IPS-18c (cell line): ENCODE results near the gene DIAPH2.

ENCODE experiments used
- H3K4me3 ChIP-seq: 2 replicates; pipeline ENCODE4 v1.7.0; 2013; ENCODE audit warnings: low read depth, mild to moderate bottlenecking, low read length, moderate library complexity; ENCODE audit not compliant: insufficient read depth
- H3K9me3 ChIP-seq: one replicate; pipeline ENCODE4 v1.6.1; 2013; ENCODE audit warnings: mild to moderate bottlenecking, low read length, moderate library complexity; ENCODE audit not compliant: control insufficient read depth, insufficient read depth

Gene DIAPH2

DNA sequence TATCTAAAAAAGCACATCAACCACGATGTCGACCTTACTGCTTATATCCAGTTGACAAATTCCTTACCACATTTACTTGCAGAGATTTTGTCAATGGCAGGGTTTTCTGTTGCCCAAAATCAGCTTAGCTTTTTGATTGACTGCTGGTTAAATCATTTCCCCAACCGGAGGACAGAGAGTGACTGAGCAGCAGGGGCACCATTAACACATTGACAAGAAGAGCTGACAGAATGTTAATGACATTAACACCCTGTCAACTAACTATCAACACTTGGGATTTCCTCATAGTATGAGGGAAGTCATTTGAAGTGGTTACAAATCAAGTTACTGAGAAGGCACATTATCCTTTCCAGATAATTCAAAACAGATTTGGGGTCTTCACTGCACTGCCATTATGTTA lies 567.5 kb downstream of the DIAPH2 start:
- Histone ChIP-seq H3K9me3 (no peaks in the 10 kb centered on the region), H3K4me3 (no peak overlapping the region)

- no peaks in the 10 kb centered on the region for H3K9me3 ChIP-seq
- H3K4me3 ChIP-seq = no peak overlapping the region
These were observed 576.0 kb downstream of the DIAPH2 start for GRCh38 chrX:97260679-97261078.

DNA sequence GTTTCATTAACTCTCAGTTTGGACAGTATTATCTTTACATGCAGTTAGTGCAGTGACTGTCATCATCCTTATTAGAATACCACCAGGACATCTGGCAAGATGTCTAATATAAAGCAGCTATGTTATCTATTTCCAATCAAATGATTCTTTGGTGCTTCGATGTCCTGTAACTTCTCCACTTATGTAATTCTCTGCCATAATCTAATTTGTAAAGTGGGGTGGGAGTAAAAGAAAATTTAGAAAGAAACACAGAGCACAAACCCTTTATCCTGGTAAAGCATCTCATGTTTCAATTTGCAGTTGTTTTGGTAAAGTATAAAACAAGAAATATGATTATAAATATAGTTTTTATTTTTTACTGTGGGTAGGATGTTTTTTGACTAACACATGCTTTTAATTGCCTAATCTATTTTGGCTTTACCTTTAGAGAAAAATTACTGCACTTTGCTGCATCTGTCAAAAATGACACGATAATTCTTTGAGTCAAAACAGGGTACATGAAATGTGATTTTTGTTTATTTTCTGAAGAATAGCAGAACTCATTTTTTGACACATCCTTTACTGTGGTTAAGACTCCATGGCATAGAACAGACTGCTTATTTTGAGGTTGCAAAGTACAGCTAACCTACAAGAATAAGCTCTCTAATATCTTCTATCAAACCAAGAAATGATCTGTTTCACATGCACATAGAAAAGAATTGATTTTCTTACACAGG lies 581.9 kb downstream of the DIAPH2 start:
- no peak overlapping the region for H3K4me3 ChIP-seq
- no peaks in the 10 kb centered on the region for H3K9me3 ChIP-seq

- Histone ChIP-seq H3K4me3 (no peak overlapping the region), H3K9me3 (no peaks in the 10 kb centered on the region)
These were observed 582.9 kb downstream of the DIAPH2 start for GRCh38 chrX:97267396-97268181.

DNA sequence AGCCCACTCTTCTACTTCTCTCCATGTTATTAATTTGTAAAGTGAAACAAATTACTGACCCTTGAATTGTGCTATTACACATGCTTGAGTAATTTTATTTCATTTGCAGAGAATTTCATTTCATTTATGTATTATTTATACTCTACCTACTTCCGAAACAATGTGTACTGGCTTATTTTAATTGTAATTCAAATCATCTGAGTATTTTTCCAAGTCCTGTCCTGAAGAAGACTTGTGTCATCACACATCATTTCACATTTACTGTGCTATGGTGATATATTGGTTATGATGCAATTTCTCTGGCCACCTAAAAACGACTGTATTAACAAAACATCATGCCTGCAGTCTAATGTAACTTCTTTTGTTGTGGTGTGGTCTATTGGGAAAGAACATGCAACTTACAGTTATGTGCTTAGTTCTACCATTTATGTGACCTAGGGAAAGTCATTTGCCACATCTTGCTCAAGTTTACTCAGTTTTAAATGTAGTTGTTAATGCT lies 583.6 kb downstream of the DIAPH2 start:
- H3K4me3 ChIP-seq = no peak overlapping the region
- H3K9me3 ChIP-seq = no peaks in the 10 kb centered on the region

DNA sequence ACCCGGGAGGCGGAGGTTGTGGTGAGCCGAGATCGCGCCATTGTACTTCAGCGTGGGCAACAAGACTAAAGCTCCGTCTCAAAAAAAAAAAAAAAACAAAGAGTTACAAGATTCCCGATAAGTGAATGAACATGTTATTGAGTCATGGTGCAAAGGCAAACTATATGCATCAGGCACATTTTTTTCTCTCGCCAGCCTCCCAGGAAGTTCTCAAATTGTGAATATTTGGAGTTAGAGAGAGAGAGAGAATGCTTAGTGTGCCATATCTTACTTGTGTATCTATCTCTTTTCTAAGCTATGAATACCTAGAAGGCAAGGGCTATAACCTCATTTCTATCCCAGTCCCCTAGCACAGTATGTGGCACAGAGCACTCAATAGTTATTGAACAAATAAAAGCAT lies 599.9 kb downstream of the DIAPH2 start:
- no peak overlapping the region for H3K4me3 ChIP-seq
- no peaks in the 10 kb centered on the region for H3K9me3 ChIP-seq

DNA sequence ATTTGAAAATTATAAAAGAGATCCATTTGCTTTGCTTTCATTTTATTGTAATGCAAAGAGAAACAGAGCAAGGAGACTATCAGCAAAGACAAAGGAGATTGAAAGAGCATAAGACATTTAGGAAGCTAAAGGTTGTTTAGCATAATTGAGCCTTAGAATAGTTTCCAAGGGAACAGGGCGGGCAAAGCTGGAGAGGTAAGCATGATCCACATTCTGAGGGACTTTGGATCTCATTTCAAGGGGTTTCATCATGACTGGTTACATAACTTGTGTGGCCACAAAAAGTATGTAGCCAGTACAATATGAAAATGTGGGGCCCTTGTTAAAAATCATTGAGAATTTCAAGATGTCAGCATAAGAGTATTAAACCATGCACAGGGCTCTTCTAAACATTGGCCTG lies 605.6 kb downstream of the DIAPH2 start:
- no peaks in the 10 kb centered on the region for H3K9me3 ChIP-seq
- no peak overlapping the region for H3K4me3 ChIP-seq

- no peaks in the 10 kb centered on the region for H3K9me3 ChIP-seq
- no peak overlapping the region for H3K4me3 ChIP-seq
These were observed 609.4 kb downstream of the DIAPH2 start for GRCh38 chrX:97294041-97294440.

DNA sequence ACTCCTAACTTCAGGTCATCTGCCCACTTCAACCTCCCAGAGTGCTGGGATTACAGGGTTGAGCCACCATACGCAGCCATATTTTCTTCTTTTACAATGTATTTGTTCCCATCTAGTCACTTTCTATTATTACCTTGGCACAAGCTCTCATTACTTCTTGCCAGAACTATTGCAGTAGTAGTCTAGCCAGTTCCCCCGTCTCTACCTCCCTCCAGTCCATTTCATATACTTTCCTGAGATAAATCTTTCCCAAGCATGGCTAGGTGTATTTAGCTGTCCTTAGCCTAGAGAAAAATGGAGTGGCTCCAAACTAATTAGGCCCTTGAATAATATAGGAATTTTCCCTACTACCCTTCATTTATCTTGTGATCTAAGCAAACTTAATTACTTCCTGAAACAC lies 611.3 kb downstream of the DIAPH2 start:
- Histone ChIP-seq H3K4me3 (no peak overlapping the region), H3K9me3 (no peaks in the 10 kb centered on the region)

DNA sequence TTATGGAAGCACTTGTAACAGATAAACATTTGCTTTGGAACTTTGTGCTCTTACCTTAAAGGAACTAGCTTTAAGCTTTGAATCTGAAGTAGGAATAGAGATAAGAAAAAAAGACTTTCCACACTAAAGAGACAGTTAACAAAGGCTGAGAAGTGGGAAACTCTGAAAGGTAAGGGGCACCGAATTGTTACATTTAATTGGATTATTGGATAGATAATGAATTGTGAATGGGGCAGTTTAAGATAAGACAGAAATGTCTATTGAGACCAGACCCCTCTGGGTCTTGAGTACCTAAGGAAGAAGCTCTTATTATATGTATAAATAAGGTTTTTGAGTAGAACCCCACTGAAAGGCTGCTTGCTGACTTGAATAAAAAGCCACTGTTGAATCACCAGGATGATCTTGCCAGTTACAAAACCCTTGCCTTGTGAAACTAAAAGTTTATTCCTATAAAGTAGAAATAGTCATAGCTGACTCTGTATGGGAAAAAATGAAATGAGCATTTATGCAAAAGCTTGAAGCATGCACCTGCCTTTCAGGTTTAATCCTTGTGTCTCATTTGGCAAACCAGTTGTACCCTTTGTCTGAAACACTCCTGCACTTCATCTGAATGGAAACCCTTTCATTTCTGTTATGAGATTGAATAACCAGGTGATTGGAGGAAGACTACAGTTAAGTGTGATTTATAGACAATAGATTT lies 622.3 kb downstream of the DIAPH2 start:
- Histone ChIP-seq H3K4me3 (no peak overlapping the region), H3K9me3 (no peaks in the 10 kb centered on the region)

- Histone ChIP-seq H3K4me3 (no peak overlapping the region), H3K9me3 (no peaks in the 10 kb centered on the region)
These were observed 623.5 kb downstream of the DIAPH2 start for GRCh38 chrX:97308171-97308570.

DNA sequence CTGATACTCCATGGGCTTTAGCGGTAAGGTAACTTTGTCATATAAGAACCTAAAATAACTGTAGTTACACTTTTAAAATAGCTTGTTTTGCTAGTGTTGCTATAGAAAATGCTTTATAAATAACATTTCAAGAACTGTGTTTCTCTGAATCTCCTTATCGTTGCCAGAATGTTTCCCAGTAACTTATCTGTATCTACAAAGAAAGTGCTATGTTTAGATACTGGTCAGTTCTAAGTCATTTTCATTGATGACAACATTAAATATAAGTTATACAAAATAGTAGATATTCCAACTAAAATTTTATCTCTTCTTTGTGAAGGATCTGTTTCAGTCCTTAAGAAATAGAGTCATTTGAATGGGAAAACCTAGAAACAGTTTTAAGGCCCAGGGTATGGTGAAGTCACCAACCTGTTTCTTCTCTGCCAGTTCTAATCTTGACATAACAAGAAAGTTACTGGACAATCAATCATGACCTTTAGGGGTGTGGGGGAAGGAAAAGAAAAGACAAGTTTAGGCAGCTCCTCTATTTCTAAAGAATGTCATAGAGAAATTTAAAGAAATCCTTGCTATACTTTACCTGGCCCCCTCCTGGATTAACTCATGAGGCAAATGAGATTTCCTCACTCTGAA lies 625.0 kb downstream of the DIAPH2 start:
- no peak overlapping the region for H3K4me3 ChIP-seq
- H3K9me3 ChIP-seq = no peaks in the 10 kb centered on the region

- Histone ChIP-seq H3K9me3 (no peaks in the 10 kb centered on the region), H3K4me3 (peak overlapping the region; percentile 57)
These were observed 625.7 kb downstream of the DIAPH2 start for GRCh38 chrX:97310373-97310772.

GRCh38 chrX:97311066-97311778 lies 626.6 kb downstream of the DIAPH2 start:
- peak overlapping the region; percentile 57 for H3K4me3 ChIP-seq
- H3K9me3 ChIP-seq = no peaks in the 10 kb centered on the region

DNA sequence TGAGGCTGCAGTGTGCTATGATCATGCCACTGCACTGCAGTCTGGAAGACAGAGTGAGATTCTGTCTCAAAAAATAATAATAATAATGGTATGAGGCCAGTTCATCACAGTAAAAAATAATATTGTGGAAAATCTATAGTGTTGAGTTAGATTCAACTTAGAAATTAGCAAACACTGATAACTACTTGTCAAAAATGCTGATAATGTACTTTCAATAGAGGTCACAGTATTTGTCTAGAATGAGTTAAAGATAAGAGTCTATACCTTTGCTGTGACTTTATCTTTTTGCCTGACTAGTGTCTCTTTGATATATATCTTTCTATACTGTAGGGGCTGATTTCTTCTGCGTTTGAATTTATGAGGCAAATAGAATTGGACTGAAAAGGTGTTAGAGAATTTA lies 629.7 kb downstream of the DIAPH2 start:
- Histone ChIP-seq H3K4me3 (no peak overlapping the region), H3K9me3 (no peaks in the 10 kb centered on the region)

DNA sequence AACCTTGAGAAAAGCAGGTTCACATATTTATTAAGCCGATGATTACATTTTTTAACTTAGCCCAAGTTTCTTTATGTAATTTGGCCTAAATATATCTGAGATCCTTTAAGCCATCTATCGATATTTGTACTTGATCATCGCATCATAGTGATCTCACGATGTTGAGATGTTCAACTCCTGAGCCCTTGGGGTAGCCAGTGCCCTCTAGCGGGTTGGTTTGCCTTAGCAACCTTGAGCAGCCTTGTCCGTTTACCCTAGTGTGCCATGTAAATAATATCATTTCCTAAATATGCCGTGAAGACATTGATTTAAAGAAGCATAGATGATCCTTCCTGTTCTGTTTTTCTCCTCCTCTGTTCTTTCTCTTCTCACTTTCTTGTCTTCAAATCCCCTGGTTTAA lies 631.3 kb downstream of the DIAPH2 start:
- Histone ChIP-seq H3K4me3 (no peak overlapping the region), H3K9me3 (no peaks in the 10 kb centered on the region)

DNA sequence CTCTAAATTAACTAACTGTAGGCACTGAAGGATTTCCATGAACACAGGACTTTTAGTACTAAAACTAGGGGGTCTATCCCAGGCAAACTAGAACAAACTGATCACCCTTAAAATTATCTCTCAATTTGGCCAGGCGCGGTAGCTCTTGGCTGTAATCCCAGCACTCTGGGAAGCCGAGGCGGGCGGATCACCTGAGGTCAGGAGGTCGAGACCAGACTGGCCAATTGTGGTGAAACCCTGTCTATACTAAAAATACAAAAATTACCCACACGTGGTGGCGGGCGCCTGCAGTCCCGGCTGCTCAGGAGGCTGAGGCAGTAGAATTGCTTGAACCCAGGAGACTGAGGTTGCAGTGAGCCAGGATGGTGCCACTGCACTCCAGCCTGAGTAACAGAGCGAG lies 635.7 kb downstream of the DIAPH2 start:
- no peaks in the 10 kb centered on the region for H3K9me3 ChIP-seq
- H3K4me3 ChIP-seq = no peak overlapping the region
